Trophoblast cell (in vitro differentiated cells and primary cell): ENCODE data around the gene EIF4G3.

Source experiments
- DNase-seq, 2 donors: peaks; one replicate each; pipeline ENCODE4 v3.0.0-alpha.2; 2016
- H2AFZ ChIP-seq: 2 replicates; pipeline ENCODE4 v1.6.1; 2013; ENCODE audit warnings: low read length, moderate library complexity, mild to moderate bottlenecking; ENCODE audit not compliant: insufficient read depth, poor library complexity
- H2AK5ac ChIP-seq: 2 replicates; pipeline ENCODE4 v1.6.1; 2013; ENCODE audit warnings: mild to moderate bottlenecking, low read length
- H2BK120ac ChIP-seq: 2 replicates; pipeline ENCODE4 v1.6.1; 2013; ENCODE audit warnings: low read length, mild to moderate bottlenecking, moderate library complexity; ENCODE audit not compliant: insufficient read depth, poor library complexity
- H2BK12ac ChIP-seq: 2 replicates; pipeline ENCODE4 v1.6.1; 2013; ENCODE audit warnings: mild to moderate bottlenecking, low read length, moderate library complexity
- H2BK5ac ChIP-seq: 2 replicates; pipeline ENCODE4 v1.6.1; 2013; ENCODE audit warnings: low read length, low read depth, moderate library complexity, mild to moderate bottlenecking; ENCODE audit not compliant: poor library complexity
- H3K14ac ChIP-seq: 2 replicates; pipeline ENCODE4 v1.6.1; 2013; ENCODE audit warnings: mild to moderate bottlenecking, low read length
- H3K18ac ChIP-seq: 2 replicates; pipeline ENCODE4 v1.6.1; 2013; ENCODE audit warnings: mild to moderate bottlenecking, low read length
- H3K23ac ChIP-seq: 2 replicates; pipeline ENCODE4 v1.6.1; 2013; ENCODE audit warnings: low read length
- H3K27ac ChIP-seq: 2 replicates; pipeline ENCODE4 v1.5.1; 2013; ENCODE audit warnings: low read depth, mild to moderate bottlenecking, inconsistent platforms, low read length, moderate library complexity
- H3K27me3 ChIP-seq: 2 replicates; pipeline ENCODE4 v1.6.1; 2013; ENCODE audit warnings: inconsistent platforms, mild to moderate bottlenecking, low read length, moderate library complexity; ENCODE audit not compliant: insufficient read depth
- H3K36me3 ChIP-seq, 2 experiments: 1 replicate in 1 of 2; 2 replicates in 1 of 2; pipeline ENCODE4 v1.6.1; 2013; ENCODE audit warnings: low read length in 2 of 2, mild to moderate bottlenecking in 2 of 2, moderate library complexity in 1 of 2; ENCODE audit not compliant: insufficient read depth in 2 of 2, control insufficient read depth in 1 of 2
- H3K4ac ChIP-seq: 2 replicates; pipeline ENCODE4 v1.6.1; 2013; ENCODE audit warnings: low read depth, mild to moderate bottlenecking, low read length, moderate library complexity
- H3K4me1 ChIP-seq, 2 experiments: 1 replicate in 1 of 2; 2 replicates in 1 of 2; pipeline ENCODE4 v1.6.1; 2013; ENCODE audit warnings: low read length in 2 of 2, mild to moderate bottlenecking in 2 of 2, moderate library complexity in 1 of 2; ENCODE audit not compliant: insufficient read depth in 2 of 2, control insufficient read depth in 1 of 2
- H3K4me2 ChIP-seq: 2 replicates; pipeline ENCODE4 v1.6.1; 2013; ENCODE audit warnings: inconsistent platforms, mild to moderate bottlenecking, low read length, moderate library complexity
- H3K4me3 ChIP-seq: 2 replicates; pipeline ENCODE4 v1.5.1; 2013; ENCODE audit warnings: mild to moderate bottlenecking, low read depth, low read length, inconsistent platforms
- H3K79me1 ChIP-seq: one replicate; pipeline ENCODE4 v1.6.1; 2013; ENCODE audit warnings: low read length
- H3K79me2 ChIP-seq: 2 replicates; pipeline ENCODE4 v1.6.1; 2013; ENCODE audit warnings: low read length, mild to moderate bottlenecking; ENCODE audit not compliant: control insufficient read depth, insufficient read depth, poor library complexity
- H3K9ac ChIP-seq: 2 replicates; pipeline ENCODE4 v1.6.1; 2013; ENCODE audit warnings: mild to moderate bottlenecking, low read length
- H3K9me3 ChIP-seq: 2 replicates; pipeline ENCODE4 v1.6.1; 2013; ENCODE audit warnings: low read depth, mild to moderate bottlenecking, control low read depth, inconsistent platforms, low read length; ENCODE audit not compliant: insufficient read depth
- H4K12ac ChIP-seq: 2 replicates; pipeline ENCODE4 v1.6.1; 2013; ENCODE audit warnings: low read depth, mild to moderate bottlenecking, low read length, moderate library complexity
- H4K8ac ChIP-seq: 2 replicates; pipeline ENCODE4 v1.6.1; 2013; ENCODE audit warnings: low read depth, mild to moderate bottlenecking, low read length, moderate library complexity
- H4K91ac ChIP-seq: one replicate; pipeline ENCODE4 v1.6.1; 2013; ENCODE audit warnings: low read depth, mild to moderate bottlenecking, low read length, moderate library complexity
- WGBS: extraction: QIAGEN DNeasy Blood & Tissue Kit; methylation state at CpG from one replicate; pipeline ENCODE4 v1.1.7; 2013; ENCODE audit warnings: missing lambda C conversion rate; ENCODE audit not compliant: insufficient read length, insufficient coverage; ENCODE audit errors: extremely low coverage; 5-methylcytosine and 5-hydroxymethylcytosine counted together

EIF4G3 gene

DNA sequence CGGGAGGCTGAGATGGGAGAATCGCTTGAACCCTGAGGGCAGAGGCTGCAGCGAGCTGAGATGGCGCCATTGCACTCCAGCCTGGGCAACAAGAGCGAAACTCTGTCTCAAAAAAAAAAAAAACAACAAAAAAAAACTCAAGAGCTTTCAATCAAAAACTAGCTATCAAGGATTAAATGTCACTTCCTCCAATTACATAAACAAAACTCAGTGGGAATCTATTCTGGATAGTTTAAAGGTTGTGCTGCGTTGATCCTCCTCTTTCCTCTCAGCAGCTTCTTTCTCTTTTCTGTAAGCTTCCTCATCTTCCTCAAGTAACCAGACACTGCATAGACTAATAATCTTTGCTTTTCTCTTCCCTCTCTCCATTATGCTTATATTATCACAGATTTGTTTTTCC, 20.7 kb downstream of the EIF4G3 start:
- Histone ChIP-seq H4K91ac (no peak overlapping the region), H4K8ac (no peak overlapping the region), H3K4me1 (no peaks in the 10 kb centered on the region), H3K27me3 (no peaks in the 10 kb centered on the region), H3K9ac (no peak overlapping the region), H2AFZ (no peak overlapping the region), H3K79me2 (peaks cover 3% of the 10 kb centered on the region), H3K79me1 (no peaks in the 10 kb centered on the region), H2BK12ac (no peak overlapping the region), H2BK5ac (no peak overlapping the region), H3K4me2 (no peak overlapping the region), H3K9me3 (no peaks in the 10 kb centered on the region), H3K4ac (no peak overlapping the region), H3K18ac (no peak overlapping the region), H4K12ac (no peak overlapping the region), H3K4me3 (no peak overlapping the region), H3K27ac (no peak overlapping the region), H2AK5ac (no peak overlapping the region), H2BK120ac (no peak overlapping the region), H3K23ac (no peak overlapping the region), H3K36me3 (peaks cover 2 to 10% of the 10 kb centered on the region in 2 experiments), H3K14ac (no peak overlapping the region)
- no CpG with 5 or more reads among the region's 6 CpGs for WGBS
- no peak for DNase-seq

- H3K18ac ChIP-seq, result no peak overlapping the region
- H3K9me3 ChIP-seq, result no peaks in the 10 kb centered on the region
- H3K27ac ChIP-seq, result no peak overlapping the region
- no peak overlapping the region for H4K91ac ChIP-seq
- H4K12ac ChIP-seq, result no peak overlapping the region
- peaks cover 2 to 6% of the 10 kb centered on the region in 2 experiments for H3K36me3 ChIP-seq
- no peak overlapping the region for H3K4ac ChIP-seq
- no peak overlapping the region for H2BK5ac ChIP-seq
- H4K8ac ChIP-seq, result no peak overlapping the region
- no peak overlapping the region for H2BK12ac ChIP-seq
- DNase-seq, result no peak
- WGBS, result no CpG with 5 or more reads among the region's 3 CpGs
- no peak overlapping the region for H2BK120ac ChIP-seq
- no peak overlapping the region for H3K4me3 ChIP-seq
- no peaks in the 10 kb centered on the region for H3K27me3 ChIP-seq
- no peak overlapping the region for H2AK5ac ChIP-seq
- no peaks in the 10 kb centered on the region for H3K79me1 ChIP-seq
- H3K79me2 ChIP-seq, result peaks cover 3% of the 10 kb centered on the region
- no peak overlapping the region for H3K4me2 ChIP-seq
- no peak overlapping the region for H3K14ac ChIP-seq
- peaks cover 0 to 2% of the 10 kb centered on the region in 2 experiments for H3K4me1 ChIP-seq
- H3K23ac ChIP-seq, result no peak overlapping the region
- H3K9ac ChIP-seq, result no peak overlapping the region
- H2AFZ ChIP-seq, result no peak overlapping the region
These were observed 22.0 kb downstream of the EIF4G3 start for GRCh38 chr1:21154717-21155116.

DNA sequence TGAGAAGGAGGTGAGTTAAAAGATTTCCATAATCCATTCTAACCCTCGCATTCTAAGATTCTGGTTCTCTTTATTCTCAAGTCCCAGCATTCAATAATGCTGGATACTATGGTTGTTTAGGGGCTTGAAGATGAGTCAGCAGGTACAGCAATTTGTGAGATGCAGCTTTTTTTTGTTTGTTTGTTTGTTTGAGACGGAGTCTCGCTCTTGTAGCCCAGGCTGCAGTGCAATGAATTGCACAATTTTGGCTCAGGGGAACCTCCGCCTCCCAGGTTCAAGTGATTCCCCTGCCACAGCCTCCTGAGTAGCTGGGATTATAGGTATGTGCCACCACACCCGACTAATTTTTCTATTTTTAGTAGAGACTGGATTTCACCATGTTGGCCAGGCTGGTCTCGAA, 23.3 kb downstream of the EIF4G3 start:
- H3K23ac ChIP-seq, result no peak overlapping the region
- no peaks in the 10 kb centered on the region for H3K9me3 ChIP-seq
- H3K14ac ChIP-seq, result no peak overlapping the region
- H2AK5ac ChIP-seq, result no peak overlapping the region
- H3K4ac ChIP-seq, result no peak overlapping the region
- H4K91ac ChIP-seq, result no peak overlapping the region
- no peak overlapping the region for H3K27ac ChIP-seq
- no peak overlapping the region for H3K9ac ChIP-seq
- H3K4me3 ChIP-seq, result no peak overlapping the region
- H2BK5ac ChIP-seq, result no peak overlapping the region
- H2BK12ac ChIP-seq, result no peak overlapping the region
- no peak overlapping the region for H3K4me2 ChIP-seq
- no peaks in the 10 kb centered on the region for H3K27me3 ChIP-seq
- H4K12ac ChIP-seq, result no peak overlapping the region
- H3K18ac ChIP-seq, result no peak overlapping the region
- H3K79me2 ChIP-seq, result no peaks in the 10 kb centered on the region
- no peaks in the 10 kb centered on the region for H3K79me1 ChIP-seq
- H3K4me1 ChIP-seq, result peaks cover 0 to 4% of the 10 kb centered on the region in 2 experiments
- no peak overlapping the region for H2BK120ac ChIP-seq
- no peak for DNase-seq
- no peak overlapping the region for H4K8ac ChIP-seq
- WGBS, result no CpG with 5 or more reads among the region's 6 CpGs
- H3K36me3 ChIP-seq, result peaks cover 0 to 4% of the 10 kb centered on the region in 2 experiments
- no peak overlapping the region for H2AFZ ChIP-seq

DNA sequence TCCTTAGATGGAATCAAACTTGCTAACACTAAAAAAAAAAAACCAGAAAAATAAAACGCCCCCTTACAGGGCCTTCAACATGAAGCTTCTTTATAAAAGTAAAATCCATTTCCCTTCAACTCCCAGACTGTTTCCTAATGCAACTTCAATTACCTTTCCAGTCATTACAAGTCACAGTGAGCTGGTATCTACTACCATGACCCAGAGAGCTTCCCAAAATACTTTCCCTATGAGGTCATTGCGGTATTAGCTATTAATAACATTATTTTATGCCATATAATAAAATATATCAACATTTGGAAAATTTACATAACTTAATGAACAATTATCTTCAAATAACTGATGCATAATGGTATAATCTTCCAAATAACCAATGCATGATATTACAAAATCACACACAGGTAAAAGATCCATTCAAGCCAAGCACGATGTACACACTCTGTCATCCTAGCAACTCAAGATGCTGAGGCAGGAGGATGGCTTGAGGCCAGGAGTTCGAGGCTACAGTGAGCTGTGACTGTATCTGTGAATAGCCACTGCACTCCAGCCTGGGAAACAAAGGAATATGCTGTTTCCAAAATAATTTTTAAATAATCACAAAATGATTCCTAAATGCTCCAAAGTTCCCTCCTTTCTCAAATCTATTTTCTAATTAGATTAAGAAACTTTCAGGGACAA, 24.1 kb downstream of the EIF4G3 start:
- Histone ChIP-seq H3K9me3 (no peaks in the 10 kb centered on the region), H3K4me1 (peaks cover 0 to 4% of the 10 kb centered on the region in 2 experiments), H3K9ac (no peak overlapping the region), H4K8ac (no peak overlapping the region), H3K18ac (no peak overlapping the region), H2BK5ac (no peak overlapping the region), H3K4me2 (no peak overlapping the region), H3K79me1 (no peaks in the 10 kb centered on the region), H2AFZ (no peak overlapping the region), H4K12ac (no peak overlapping the region), H2BK120ac (no peak overlapping the region), H3K23ac (no peak overlapping the region), H4K91ac (no peak overlapping the region), H3K36me3 (peaks cover 4 to 5% of the 10 kb centered on the region in 2 experiments), H3K79me2 (no peaks in the 10 kb centered on the region), H2AK5ac (no peak overlapping the region), H3K27me3 (no peaks in the 10 kb centered on the region), H3K14ac (no peak overlapping the region), H3K4ac (no peak overlapping the region), H2BK12ac (no peak overlapping the region), H3K27ac (no peak overlapping the region), H3K4me3 (no peak overlapping the region)
- no peak for DNase-seq
- WGBS, result no CpG with 5 or more reads among the region's 4 CpGs
